K562 (cell line): Measurements from ENCODE around the gene C1orf50. TPM values are rescaled to one million over a fixed set of nuclear protein-coding genes. Genes with fewer than 3 reads are reported as not detected.

ENCODE experiments used
- CBFB ChIP-seq: sonication (generic); formaldehyde crosslinking; IDR thresholded peaks from 2 replicates; pipeline ENCODE4 v1.4.0; 2020; ENCODE audit warnings: mild to moderate bottlenecking, missing genetic modification reagents
- CTCF ChIP-seq, 3 experiments: IDR thresholded peaks in 2 of 3; conservative IDR thresholded peaks in 1 of 3; 2 replicates each; pipeline ENCODE4 v1.5.1; 2011 to 2012; ENCODE audit warnings: low read length in 3 of 3, mild to moderate bottlenecking in 3 of 3, control low read depth in 2 of 3, improper control_type of control experiment in 1 of 3, inconsistent platforms in 1 of 3, low read depth in 1 of 3, mixed read lengths in 1 of 3, moderate library complexity in 1 of 3; ENCODE audit not compliant: insufficient read depth in 2 of 3
- EGR1 ChIP-seq: fragments of 450-650 bp; conservative IDR thresholded peaks from 2 replicates; pipeline ENCODE4 v1.6.1; 2017; ENCODE audit warnings: mild to moderate bottlenecking
- ETS1 ChIP-seq: conservative IDR thresholded peaks from 2 replicates; pipeline ENCODE4 v1.6.1; 2011; ENCODE audit warnings: low read depth, mild to moderate bottlenecking, low read length; ENCODE audit not compliant: control insufficient read depth
- FIP1L1 ChIP-seq: fragments of 200-400 bp; formaldehyde crosslinking; IDR thresholded peaks from 2 replicates; pipeline ENCODE4 v1.6.1; 2018; ENCODE audit warnings: mild to moderate bottlenecking, low read depth, low read length; ENCODE audit not compliant: poor library complexity, severe bottlenecking
- FOXM1 ChIP-seq, 2 experiments: fragments of 450-650 bp in 1 of 2; sonication (generic) in 1 of 2; formaldehyde crosslinking in 1 of 2; IDR thresholded peaks; 2 replicates each; pipeline versions ENCODE4 v1.6.1 to v1.9.0; 2017 to 2022; ENCODE audit warnings: low read depth in 2 of 2, mild to moderate bottlenecking in 2 of 2, missing genetic modification reagents in 1 of 2, moderate library complexity in 1 of 2
- HMGN3 ChIP-seq: IDR thresholded peaks from 2 replicates; pipeline ENCODE4 v1.6.1; 2011; ENCODE audit warnings: borderline replicate concordance, low read depth, mild to moderate bottlenecking, mixed read lengths, low read length; ENCODE audit not compliant: insufficient read length; ENCODE audit errors: extremely low read depth
- JUN ChIP-seq, 2 experiments: sonication (generic) in 1 of 2; formaldehyde crosslinking in 1 of 2; IDR thresholded peaks; 2 replicates each; pipeline versions ENCODE4 v1.6.1 to v1.8.0; 2012 to 2022; ENCODE audit warnings: borderline replicate concordance in 2 of 2, mild to moderate bottlenecking in 2 of 2, improper control_type of control experiment in 1 of 2, low read depth in 1 of 2, low read length in 1 of 2, missing genetic modification reagents in 1 of 2
- NEUROD1 ChIP-seq: fragments of 150-350 bp; IDR thresholded peaks from 2 replicates; pipeline ENCODE4 v1.6.1; 2014; ENCODE audit warnings: borderline replicate concordance, low read length, low read depth; ENCODE audit not compliant: partially characterized antibody
- NR4A1 ChIP-seq, 2 experiments: fragments of 250-450 bp in 1 of 2; fragments of 450-650 bp in 1 of 2; sonication (Bioruptor Pico) in 1 of 2; IDR thresholded peaks; 2 replicates each; pipeline versions ENCODE4 v1.4.0 to v1.6.1; 2016 to 2020; ENCODE audit warnings: mild to moderate bottlenecking in 2 of 2, missing compliant biosample characterization in 1 of 2, missing genetic modification characterization in 1 of 2, moderate library complexity in 1 of 2
- RAD21 ChIP-seq, 2 experiments: fragments of 250-450 bp in 1 of 2; fragments of 450-650 bp in 1 of 2; sonication (Bioruptor Pico) in 1 of 2; formaldehyde crosslinking in 1 of 2; IDR thresholded peaks in 1 of 2; conservative IDR thresholded peaks in 1 of 2; 2 replicates each; pipeline versions ENCODE4 v1.4.0 to v1.8.0; 2020 to 2022; ENCODE audit warnings: mild to moderate bottlenecking in 2 of 2, moderate library complexity in 1 of 2
- RBM14 ChIP-seq: fragments of 200-400 bp; formaldehyde crosslinking; IDR thresholded peaks from 2 replicates; pipeline ENCODE4 v1.6.1; 2018; ENCODE audit warnings: low read depth, mild to moderate bottlenecking, low read length, moderate library complexity, borderline replicate concordance; ENCODE audit not compliant: insufficient read depth
- SMARCA4 ChIP-seq: fragments of 450-650 bp; IDR thresholded peaks from 2 replicates; pipeline ENCODE4 v1.6.1; 2016
- ZBTB43 ChIP-seq: sonication (generic); formaldehyde crosslinking; IDR thresholded peaks from 2 replicates; pipeline ENCODE4 v1.8.0; 2023; ENCODE audit warnings: mild to moderate bottlenecking, missing genetic modification reagents
- ZNF165 ChIP-seq: fragments of 250-450 bp; sonication (Bioruptor Pico); IDR thresholded peaks from 2 replicates; pipeline ENCODE4 v1.4.0; 2020; ENCODE audit warnings: borderline replicate concordance
- ZNF740 ChIP-seq, 3 experiments: fragments of 200-800 bp in 1 of 3; sonication (Bioruptor generic) in 1 of 3; sonication (generic) in 1 of 3; formaldehyde crosslinking in 1 of 3; IDR thresholded peaks; 2 replicates each; pipeline versions ENCODE4 v1.6.1 to v1.8.0; 2016 to 2022; ENCODE audit warnings: mild to moderate bottlenecking in 2 of 3, missing compliant biosample characterization in 2 of 3, missing genetic modification characterization in 2 of 3, missing genetic modification reagents in 1 of 3
- polyA plus RNA-seq, 8 experiments: library from polyadenylated mRNA; depleted of rRNA in 4 of 8; stranded (reverse) in 5 of 8; unstranded in 3 of 8; fragments of >200 nt; fragmentation: Nextera tagmentation in 2 of 8; fragmentation: Illumina TruSeq in 1 of 8; extraction: Ambion mirVana in 2 of 8; extraction: Trizol in 1 of 8; gene quantifications; 2 replicates each; pipeline versions ENCODE4 v1.2.1 to v1.2.3, GENCODE V29; 2011 to 2014; ENCODE audit warnings: inconsistent platforms in 1 of 8, missing spikeins in 1 of 8
- total RNA-seq, 7 experiments: library from RNA; depleted of rRNA in 6 of 7; stranded (reverse); fragments of >200 nt in 6 of 7; fragmentation: Illumina TruSeq in 2 of 7; extraction: Trizol in 2 of 7; gene quantifications; 2 replicates each; pipeline versions ENCODE4 v1.2.1 to v1.2.3, GENCODE V29; 2011 to 2021; ENCODE audit warnings: low replicate concordance in 1 of 7

C1orf50 gene
- total and polyA plus RNA-seq, 9 of the 15 experiments (the other 6 are each of a cell fraction or from before 2014, with no cell fraction given) = 0.55 to 13.9 (median 5.2) TPM

GRCh38 chr1:42765832-42766740 lies 963 bp upstream of the C1orf50 start (continued):
- TF ChIP-seq ZNF165 (CRISPR knock-in tag) = no peak
- TF ChIP-seq RAD21 (CRISPR knock-in tag; conservative IDR thresholded peaks at IDR 0.05 in 1 of 2, IDR thresholded peaks at IDR 0.05 in 1 of 2) = peak in 1 of 2 experiments; percentile 49; a peak in 3 of 4 replicates
- peak; percentile 64; the same call in 1 of the 2 replicates for TF ChIP-seq CBFB
- TF ChIP-seq NEUROD1 = peak; percentile 19
- peak; percentile 59 to 79 (median 68) for TF ChIP-seq CTCF (IDR thresholded peaks at IDR 0.05 in 2 of 3, conservative IDR thresholded peaks at IDR 0.05 in 1 of 3; ENCODE audit: insufficient read depth in 2 of 3, low read depth in 1 of 3, low read length in 3 of 3)
- TF ChIP-seq ZBTB43 (CRISPR knock-in tag) = 0 out of 2 replicates have a peak, but pooled peaks have one; percentile 82
- 0 out of 2 replicates have a peak, but pooled peaks have one; percentile 28 for TF ChIP-seq SMARCA4
- peak; percentile 63 for TF ChIP-seq EGR1
- no peak for TF ChIP-seq HMGN3
- peak; percentile 28; the same call in 1 of the 2 replicates for TF ChIP-seq ETS1
- TF ChIP-seq RBM14 = no peak
- TF ChIP-seq NR4A1 (CRISPR knock-in tag; IDR thresholded peaks at IDR 0.05) = no peak; the same call in 1 of the 2 replicates
- 0 out of 2 replicates have a peak, but pooled peaks have one; percentile 68 for TF ChIP-seq NR4A1 (tag; IDR thresholded peaks at IDR 0.05)
- TF ChIP-seq ZNF740 (CRISPR knock-in tag; IDR thresholded peaks at IDR 0.05) = peak; percentile 96
- TF ChIP-seq ZNF740 (tag; IDR thresholded peaks at IDR 0.05) = peak in 1 of 2 experiments; percentile 75; a peak in 2 of 4 replicates
- TF ChIP-seq JUN (IDR thresholded peaks at IDR 0.05; ENCODE audit: borderline replicate concordance, low read depth, low read length) = no peak
- TF ChIP-seq JUN (CRISPR knock-in tag; IDR thresholded peaks at IDR 0.05; ENCODE audit: borderline replicate concordance) = peak; percentile 87
- peak; percentile 36 for TF ChIP-seq FIP1L1
- TF ChIP-seq FOXM1 (IDR thresholded peaks at IDR 0.05; ENCODE audit: low read depth) = no peak
- TF ChIP-seq FOXM1 (CRISPR knock-in tag; IDR thresholded peaks at IDR 0.05; ENCODE audit: low read depth) = peak; percentile 75
